Ovary (tissue), 3 donors: ENCODE results near the gene SDF2.

Source experiments
- EP300 ChIP-seq: sonication (generic); formaldehyde crosslinking; IDR thresholded peaks from one replicate; pipeline ENCODE4 v1.6.1; 2017; ENCODE audit warnings: antibody characterized with exemption
- TF ChIP-seq, protein P1 (sequence below), 3 donors: fragments of 450-650 bp in 2 of 3; fragments of 200-600 bp in 1 of 3; IDR thresholded peaks; one replicate each; pipeline versions ENCODE4 v1.5.1 to v1.8.0; 2016 to 2022; ENCODE audit warnings: antibody characterized with exemption in 3 of 3, mild to moderate bottlenecking in 1 of 3
- donor health status: DM: no; HTN: no; CAD: no.

DNA sequence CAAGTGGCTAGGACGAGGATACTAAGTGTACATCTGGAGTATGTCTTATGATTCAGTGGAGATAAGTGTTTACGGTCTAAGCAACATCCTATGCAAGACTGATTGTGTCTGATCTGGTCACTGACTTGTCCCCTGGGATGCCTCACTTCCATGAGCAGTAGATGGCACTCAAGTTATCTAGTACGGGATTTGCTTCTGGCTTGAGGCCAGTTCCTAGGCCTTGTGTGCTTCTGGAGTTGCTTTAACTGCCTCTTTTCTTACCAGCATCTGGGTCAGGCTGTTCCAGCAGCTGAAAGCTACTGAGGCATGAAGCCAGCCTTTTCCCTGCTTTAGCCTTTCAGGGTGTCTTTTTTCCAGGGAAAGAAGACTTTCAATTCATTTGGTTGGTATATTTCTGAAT is 23.3 kb upstream of the SDF2 start:
- TF ChIP-seq, protein P1, sequence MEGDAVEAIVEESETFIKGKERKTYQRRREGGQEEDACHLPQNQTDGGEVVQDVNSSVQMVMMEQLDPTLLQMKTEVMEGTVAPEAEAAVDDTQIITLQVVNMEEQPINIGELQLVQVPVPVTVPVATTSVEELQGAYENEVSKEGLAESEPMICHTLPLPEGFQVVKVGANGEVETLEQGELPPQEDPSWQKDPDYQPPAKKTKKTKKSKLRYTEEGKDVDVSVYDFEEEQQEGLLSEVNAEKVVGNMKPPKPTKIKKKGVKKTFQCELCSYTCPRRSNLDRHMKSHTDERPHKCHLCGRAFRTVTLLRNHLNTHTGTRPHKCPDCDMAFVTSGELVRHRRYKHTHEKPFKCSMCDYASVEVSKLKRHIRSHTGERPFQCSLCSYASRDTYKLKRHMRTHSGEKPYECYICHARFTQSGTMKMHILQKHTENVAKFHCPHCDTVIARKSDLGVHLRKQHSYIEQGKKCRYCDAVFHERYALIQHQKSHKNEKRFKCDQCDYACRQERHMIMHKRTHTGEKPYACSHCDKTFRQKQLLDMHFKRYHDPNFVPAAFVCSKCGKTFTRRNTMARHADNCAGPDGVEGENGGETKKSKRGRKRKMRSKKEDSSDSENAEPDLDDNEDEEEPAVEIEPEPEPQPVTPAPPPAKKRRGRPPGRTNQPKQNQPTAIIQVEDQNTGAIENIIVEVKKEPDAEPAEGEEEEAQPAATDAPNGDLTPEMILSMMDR (IDR thresholded peaks at IDR 0.05) = no peak
- no peak for TF ChIP-seq EP300
